GM12878 (cell line): Measurements from ENCODE around the gene KCNK4. TPM values are rescaled to one million over a fixed set of nuclear protein-coding genes. Genes with fewer than 3 reads are reported as not detected.

ENCODE experiments used
- ATAC-seq: fragments of 200-7000 bp; cut with Tn5 transposase; 3 replicates; pipeline ENCODE4 v1.9.1; 2020; ENCODE audit warnings: mild to moderate bottlenecking, moderate library complexity
- BruUV-seq: library from RNA; stranded (reverse); fragments of 400-500 nt; replicated peaks from 2 replicates; lab custom pipeline; 2021; lab: Mats Ljungman, UMichigan
- CTCF ChIA-PET: fragments of 300-600 bp; sonication (Branson Sonifier 250); formaldehyde crosslinking; extraction: SDS; loops from one replicate; lab custom pipeline; 2021; ENCODE audit warnings: inconsistent platforms; lab: Yijun Ruan, JAX
- POLR2A ChIA-PET: fragments of 350-600 bp; formaldehyde crosslinking; extraction: SDS; loops from one replicate; lab custom pipeline; 2021; ENCODE audit warnings: inconsistent platforms; lab: Charles Lee
- RAD21 ChIA-PET: fragments of 300-600 bp; sonication (Branson Sonifier 250); formaldehyde crosslinking; loops from one replicate; lab custom pipeline; 2023; ENCODE audit warnings: antibody characterized with exemption; ENCODE audit not compliant: unreplicated experiment; lab: Charles Lee
- SMC1A ChIA-PET: fragments of 300-600 bp; sonication (Branson Sonifier 250); formaldehyde crosslinking; loops from one replicate; lab custom pipeline; 2023; ENCODE audit not compliant: unreplicated experiment, uncharacterized antibody; lab: Charles Lee
- DNase-seq: peaks from one replicate; pipeline ENCODE4 v3.0.0-alpha.2; 2011; ENCODE audit warnings: low read depth, low spot score
- FAIRE-seq: peaks from 3 replicates; lab custom pipeline; 2011; peaks lifted over from hg19 to GRCh38; lab: Jason Lieb, UNC
- H2AFZ ChIP-seq: 2 replicates; pipeline ENCODE4 v1.6.0; 2011; ENCODE audit warnings: low read depth, low read length, control low read depth; ENCODE audit not compliant: control insufficient read depth
- H3K27ac ChIP-seq: 2 replicates; pipeline ENCODE4 v1.5.1; 2011; ENCODE audit warnings: control low read depth; ENCODE audit not compliant: control insufficient read depth, insufficient read depth
- H3K27me3 ChIP-seq, 2 experiments: replicated peaks in 1 of 2; 2 replicates each; pipeline versions ENCODE4 v1.6.0 to v1.6.1; 2011; ENCODE audit warnings: low read length in 1 of 2; ENCODE audit not compliant: control insufficient read depth in 2 of 2, insufficient read depth in 2 of 2
- H3K36me3 ChIP-seq, 2 experiments: 2 replicates each; pipeline ENCODE4 v1.5.1; 2011; ENCODE audit warnings: low read length in 1 of 2; ENCODE audit not compliant: control insufficient read depth in 2 of 2, insufficient read depth in 2 of 2
- H3K4me1 ChIP-seq: 2 replicates; pipeline ENCODE4 v1.6.1; 2011; ENCODE audit warnings: mild to moderate bottlenecking, low read length, moderate library complexity, mixed read lengths; ENCODE audit not compliant: control insufficient read depth, insufficient read depth
- H3K4me2 ChIP-seq: 2 replicates; pipeline ENCODE4 v1.6.0; 2011; ENCODE audit warnings: control low read depth; ENCODE audit not compliant: control insufficient read depth, insufficient read depth
- H3K4me3 ChIP-seq: fragments of 200-600 bp; sonication (generic); 2 replicates; pipeline ENCODE4 v1.5.1; 2016
- H3K79me2 ChIP-seq: 2 replicates; pipeline ENCODE4 v1.6.0; 2011; ENCODE audit warnings: low read length; ENCODE audit not compliant: control insufficient read depth, insufficient read depth
- H3K9ac ChIP-seq: 2 replicates; pipeline ENCODE4 v1.8.0; 2011; ENCODE audit warnings: low read length, control low read depth, mixed read lengths; ENCODE audit not compliant: control insufficient read depth, insufficient read depth
- H3K9me3 ChIP-seq: replicated peaks from 3 replicates; pipeline ENCODE4 v1.5.1; 2011; ENCODE audit warnings: mild to moderate bottlenecking, low read length; ENCODE audit not compliant: control insufficient read depth, insufficient read depth
- H4K20me1 ChIP-seq: 2 replicates; pipeline ENCODE4 v1.6.0; 2011; ENCODE audit not compliant: control insufficient read depth, insufficient read depth
- ATF7 ChIP-seq: fragments of 450-650 bp; IDR thresholded peaks from 2 replicates; pipeline ENCODE4 v1.6.1; 2016; ENCODE audit warnings: low read depth, mild to moderate bottlenecking
- GABPA ChIP-seq: IDR thresholded peaks from 2 replicates; pipeline ENCODE4 v1.6.1; 2014; ENCODE audit warnings: antibody characterized with exemption, low read depth, mild to moderate bottlenecking, inconsistent platforms
- KAT2A ChIP-seq: conservative IDR thresholded peaks from 2 replicates; pipeline ENCODE4 v1.6.1; 2011; ENCODE audit warnings: low read depth, low read length; ENCODE audit not compliant: control insufficient read depth
- POLR2A ChIP-seq: IDR thresholded peaks from 2 replicates; pipeline ENCODE4 v1.6.1; 2011; ENCODE audit warnings: low read depth, mild to moderate bottlenecking, low read length
- RCOR1 ChIP-seq: conservative IDR thresholded peaks from 2 replicates; pipeline ENCODE4 v1.6.1; 2012; ENCODE audit warnings: low read depth, low read length, improper control_type of control experiment
- STAT1 ChIP-seq: fragments of 450-650 bp; conservative IDR thresholded peaks from 2 replicates; pipeline ENCODE4 v1.6.1; 2014; ENCODE audit warnings: antibody characterized with exemption, mild to moderate bottlenecking
- ZNF217 ChIP-seq: fragments of 450-650 bp; IDR thresholded peaks from 2 replicates; pipeline ENCODE4 v1.6.1; 2017; ENCODE audit warnings: antibody characterized with exemption, mild to moderate bottlenecking
- WGBS: methylation state at CpG from one replicate; pipeline ENCODE4 v1.1.6; 2016; ENCODE audit warnings: low lambda C conversion rate; ENCODE audit not compliant: insufficient replicate concordance, insufficient coverage; ENCODE audit errors: missing lambda C conversion rate; 5-methylcytosine and 5-hydroxymethylcytosine counted together
- in situ Hi-C: fragments of 300-500 bp; cut with MboI; formaldehyde crosslinking; loops from 9 replicates; pipeline ENCODE4 v1.14.3; 2018; ENCODE audit warnings: mixed read lengths
- intact Hi-C: fragments of 100-400 bp; cut with micrococcal nuclease; formaldehyde crosslinking; loops from one replicate; pipeline ENCODE4 v1.14.2; 2022; ENCODE audit not compliant: unreplicated experiment
- polyA plus RNA-seq, 11 experiments: library from polyadenylated mRNA; depleted of rRNA in 4 of 11; unstranded in 6 of 11; stranded (reverse) in 5 of 11; fragments of >200 nt; fragmentation: Nextera tagmentation in 4 of 11; fragmentation: Illumina TruSeq in 1 of 11; extraction: Ambion mirVana in 4 of 11; extraction: Trizol in 1 of 11; gene quantifications; 1 replicate in 1 of 11; 2 replicates in 10 of 11; pipeline versions ENCODE4 v1.2.1 to v1.2.3, GENCODE V29; 2011 to 2016; ENCODE audit warnings: inconsistent platforms in 2 of 11, missing spikeins in 2 of 11, low read depth in 1 of 11
- total RNA-seq, 4 experiments: library from RNA; depleted of rRNA in 3 of 4; stranded (reverse); fragments of >200 nt in 3 of 4; fragmentation: Illumina TruSeq in 1 of 4; extraction: Trizol in 1 of 4; gene quantifications; 2 replicates each; pipeline versions ENCODE4 v1.2.1 to v1.2.3, GENCODE V29; 2013 to 2021
- TF ChIP-seq, protein P1 (sequence below): IDR thresholded peaks from 2 replicates; pipeline ENCODE4 v1.6.1; 2011; ENCODE audit warnings: mild to moderate bottlenecking, low read depth, low read length, moderate library complexity; ENCODE audit not compliant: insufficient replicate concordance
- TF ChIP-seq, protein P2 (sequence below): IDR thresholded peaks from 2 replicates; pipeline ENCODE4 v1.6.1; 2012; ENCODE audit warnings: mild to moderate bottlenecking, low read depth, low read length

Gene KCNK4
- total and polyA plus RNA-seq, 10 of the 15 experiments (the other 5 are each of a cell fraction or from before 2014, with no cell fraction given), result 0.04 TPM; not detected in 9

DNA sequence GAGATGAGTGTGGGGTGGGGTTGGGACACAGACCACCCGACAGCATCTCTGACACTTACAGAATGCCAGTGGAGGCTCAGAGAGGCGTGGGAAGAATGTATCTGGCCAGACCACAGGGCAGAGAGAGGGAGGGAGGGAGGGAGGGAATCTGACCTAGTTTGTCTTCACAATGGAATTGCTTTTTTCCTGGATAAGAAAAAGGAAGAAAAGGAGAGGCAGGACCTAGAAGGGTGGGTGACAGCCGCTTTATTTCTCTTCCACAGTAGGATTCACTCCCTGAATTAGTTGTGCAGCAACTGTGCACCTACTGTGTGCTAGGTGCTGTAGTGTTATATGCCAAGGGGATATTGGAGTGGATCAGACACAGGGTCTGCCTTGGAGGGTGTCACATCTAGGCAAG, 3.7 kb downstream of the KCNK4 start (continued):
- TF ChIP-seq, protein P1, sequence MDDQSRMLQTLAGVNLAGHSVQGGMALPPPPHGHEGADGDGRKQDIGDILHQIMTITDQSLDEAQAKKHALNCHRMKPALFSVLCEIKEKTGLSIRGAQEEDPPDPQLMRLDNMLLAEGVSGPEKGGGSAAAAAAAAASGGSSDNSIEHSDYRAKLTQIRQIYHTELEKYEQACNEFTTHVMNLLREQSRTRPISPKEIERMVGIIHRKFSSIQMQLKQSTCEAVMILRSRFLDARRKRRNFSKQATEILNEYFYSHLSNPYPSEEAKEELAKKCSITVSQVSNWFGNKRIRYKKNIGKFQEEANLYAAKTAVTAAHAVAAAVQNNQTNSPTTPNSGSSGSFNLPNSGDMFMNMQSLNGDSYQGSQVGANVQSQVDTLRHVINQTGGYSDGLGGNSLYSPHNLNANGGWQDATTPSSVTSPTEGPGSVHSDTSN, result no peak
- TF ChIP-seq, all 136 proteins: peak for 0

DNA sequence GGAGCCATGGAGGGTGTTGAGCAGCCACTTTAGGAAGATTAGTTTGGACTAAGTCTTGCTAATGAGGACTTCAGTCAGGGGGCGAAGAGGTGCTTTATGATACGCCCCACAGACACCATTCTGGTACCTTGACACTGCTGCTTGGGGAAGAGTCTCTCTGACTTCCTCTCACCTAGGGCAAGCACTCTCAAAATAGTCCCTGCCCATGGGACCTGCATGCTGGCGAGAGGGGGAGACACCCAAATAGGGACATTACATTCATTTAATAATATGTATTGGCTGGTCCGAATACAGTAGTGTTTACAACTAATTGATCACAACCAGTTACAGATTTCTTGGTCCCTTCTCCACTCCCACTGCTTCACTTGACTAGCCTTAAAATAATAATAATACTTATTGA, 4.7 kb downstream of the KCNK4 start:
- ATAC-seq, result no peak
- Histone ChIP-seq H3K79me2 (no peaks in the 10 kb centered on the region), H3K4me2 (no peak overlapping the region), H3K9ac (no peak overlapping the region), H3K4me1 (peaks cover 8% of the 10 kb centered on the region), H3K9me3 (no peaks in the 10 kb centered on the region), H3K27me3 (peaks cover 20 to 35% of the 10 kb centered on the region in 2 experiments), H4K20me1 (no peaks in the 10 kb centered on the region; the same call in 1 of the 2 replicates), H3K36me3 (no peaks in the 10 kb centered on the region), H2AFZ (no peak overlapping the region), H3K4me3 (no peak overlapping the region), H3K27ac (no peak overlapping the region)
- ChIA-PET CTCF (no interaction called here), POLR2A (interaction anchor here (0.6 kb wide), 1 partner anchor 119 kb away, joined by 6 read pairs; no protein-coding TSS in a partner anchor), SMC1A (interaction anchor here (0.7 kb wide), 1 partner anchor 36 kb away, joined by 4 read pairs; no protein-coding TSS in a partner anchor), RAD21 (no interaction called here)
- 11% methylated on average over 4 of the region's 4 CpGs for WGBS
- no TSS peak for BruUV-seq
- no peak for DNase-seq
- no peak for TF ChIP-seq KAT2A
- TF ChIP-seq, protein P2, sequence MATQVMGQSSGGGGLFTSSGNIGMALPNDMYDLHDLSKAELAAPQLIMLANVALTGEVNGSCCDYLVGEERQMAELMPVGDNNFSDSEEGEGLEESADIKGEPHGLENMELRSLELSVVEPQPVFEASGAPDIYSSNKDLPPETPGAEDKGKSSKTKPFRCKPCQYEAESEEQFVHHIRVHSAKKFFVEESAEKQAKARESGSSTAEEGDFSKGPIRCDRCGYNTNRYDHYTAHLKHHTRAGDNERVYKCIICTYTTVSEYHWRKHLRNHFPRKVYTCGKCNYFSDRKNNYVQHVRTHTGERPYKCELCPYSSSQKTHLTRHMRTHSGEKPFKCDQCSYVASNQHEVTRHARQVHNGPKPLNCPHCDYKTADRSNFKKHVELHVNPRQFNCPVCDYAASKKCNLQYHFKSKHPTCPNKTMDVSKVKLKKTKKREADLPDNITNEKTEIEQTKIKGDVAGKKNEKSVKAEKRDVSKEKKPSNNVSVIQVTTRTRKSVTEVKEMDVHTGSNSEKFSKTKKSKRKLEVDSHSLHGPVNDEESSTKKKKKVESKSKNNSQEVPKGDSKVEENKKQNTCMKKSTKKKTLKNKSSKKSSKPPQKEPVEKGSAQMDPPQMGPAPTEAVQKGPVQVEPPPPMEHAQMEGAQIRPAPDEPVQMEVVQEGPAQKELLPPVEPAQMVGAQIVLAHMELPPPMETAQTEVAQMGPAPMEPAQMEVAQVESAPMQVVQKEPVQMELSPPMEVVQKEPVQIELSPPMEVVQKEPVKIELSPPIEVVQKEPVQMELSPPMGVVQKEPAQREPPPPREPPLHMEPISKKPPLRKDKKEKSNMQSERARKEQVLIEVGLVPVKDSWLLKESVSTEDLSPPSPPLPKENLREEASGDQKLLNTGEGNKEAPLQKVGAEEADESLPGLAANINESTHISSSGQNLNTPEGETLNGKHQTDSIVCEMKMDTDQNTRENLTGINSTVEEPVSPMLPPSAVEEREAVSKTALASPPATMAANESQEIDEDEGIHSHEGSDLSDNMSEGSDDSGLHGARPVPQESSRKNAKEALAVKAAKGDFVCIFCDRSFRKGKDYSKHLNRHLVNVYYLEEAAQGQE, result no peak
- no peak for TF ChIP-seq ZNF217
- TF ChIP-seq POLR2A, result no peak
- TF ChIP-seq ATF7, result no peak
- TF ChIP-seq STAT1, result no peak
- TF ChIP-seq RCOR1, result no peak
- no peak for TF ChIP-seq GABPA
- in situ Hi-C loops (no loop called here), intact Hi-C loops (no loop called here)
- no peak for FAIRE-seq
